Fibroblast of skin of abdomen (primary cell): ENCODE results near the gene LRP1B.
"Not testable (repeated sequence)": the region's sequence is repeated elsewhere in the genome, so short reads cannot be mapped to it uniquely, and the experiment has no call there.

Experiments used
- DNase-seq: peaks from one replicate; pipeline ENCODE4 v3.0.0-alpha.2; 2013

The LRP1B gene

DNA sequence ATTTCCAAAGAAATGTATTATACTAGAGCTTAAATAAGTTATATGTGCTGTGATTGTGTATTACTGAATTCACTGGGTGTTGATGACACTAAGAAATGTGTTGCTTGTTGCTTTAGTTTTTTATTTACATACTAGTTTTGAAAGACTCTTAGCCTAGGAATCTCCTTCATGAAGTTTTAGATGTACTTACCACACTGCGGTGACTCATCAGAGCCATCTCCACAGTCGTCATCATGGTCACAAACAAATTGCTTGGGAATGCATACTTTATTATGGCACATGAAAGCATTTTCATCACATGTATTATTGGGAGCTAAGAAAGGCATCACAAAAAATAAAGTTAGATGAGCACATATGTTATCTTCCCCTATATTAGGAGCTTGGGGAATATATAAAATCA, 1624.2 kb downstream of the LRP1B start:
- DNase-seq = peak; percentile 76

DNA sequence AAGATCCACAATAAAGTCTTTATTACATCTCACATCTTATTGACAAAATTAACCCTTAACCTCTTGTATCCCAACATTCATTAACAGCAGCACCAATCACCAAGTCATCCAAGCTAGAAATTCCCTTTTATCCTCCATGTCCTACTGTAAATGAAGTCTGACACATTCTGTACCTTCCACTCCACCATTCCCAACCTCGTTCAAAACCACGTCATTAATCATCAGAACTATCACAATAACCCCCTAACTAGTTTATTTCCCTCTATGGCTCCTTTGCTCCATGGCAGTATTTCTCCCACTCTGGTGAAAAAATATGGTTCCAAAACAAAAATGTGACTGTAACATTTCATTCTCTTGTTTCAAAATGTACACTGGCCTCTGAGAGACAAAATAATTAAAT, 1626.2 kb downstream of the LRP1B start:
- DNase-seq = peak; percentile 44

DNA sequence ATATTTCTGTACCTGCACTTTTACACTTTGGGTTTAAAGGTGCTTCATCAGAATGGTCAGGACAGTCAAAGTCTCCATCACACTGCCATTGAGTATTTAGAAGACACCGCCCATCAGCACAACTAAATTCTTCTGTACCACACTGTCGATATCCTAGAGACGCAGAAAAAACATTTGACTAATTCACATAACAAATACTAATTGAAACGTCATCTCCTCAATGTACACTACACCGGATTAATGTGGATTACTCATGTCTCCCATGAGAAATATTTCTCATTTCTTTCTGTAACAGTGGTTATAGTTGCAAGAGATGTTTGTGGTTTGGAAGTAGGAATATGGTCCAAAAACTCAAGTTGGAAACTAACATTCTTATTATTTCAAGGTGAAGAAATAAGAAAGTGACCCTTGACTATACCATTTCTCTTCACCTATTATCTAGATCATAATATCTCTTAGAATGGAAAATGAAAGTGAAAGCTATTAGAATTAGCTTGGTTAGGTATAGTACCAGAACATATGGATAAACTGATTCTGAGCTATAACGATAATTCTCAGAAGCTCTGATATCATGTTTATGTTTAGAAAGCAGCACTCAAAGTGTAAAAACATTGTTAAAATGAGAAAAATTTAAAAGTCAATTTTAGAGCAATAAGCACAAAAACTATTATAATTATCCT, 1627.7 kb downstream of the LRP1B start:
- DNase-seq = peak; percentile 92

DNA sequence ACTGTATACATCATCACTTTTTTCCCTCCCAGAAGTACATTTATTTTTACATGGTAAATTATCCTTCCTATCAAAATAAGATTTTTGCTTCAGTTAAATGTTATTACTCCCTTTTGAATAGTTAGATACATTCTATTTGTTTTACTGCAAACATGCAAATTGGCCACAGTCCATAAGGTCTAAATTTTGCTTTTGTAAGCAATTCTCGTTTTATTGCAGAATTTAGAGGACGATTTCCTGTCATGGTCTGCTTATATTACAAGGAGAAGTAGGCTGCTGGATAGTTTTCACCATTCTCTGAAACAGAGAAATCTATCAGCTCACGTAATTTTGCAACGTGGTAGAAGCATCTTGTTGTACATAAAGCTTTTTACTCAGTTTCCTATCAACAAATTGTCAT, 1632.5 kb downstream of the LRP1B start:
- no peak for DNase-seq

DNA sequence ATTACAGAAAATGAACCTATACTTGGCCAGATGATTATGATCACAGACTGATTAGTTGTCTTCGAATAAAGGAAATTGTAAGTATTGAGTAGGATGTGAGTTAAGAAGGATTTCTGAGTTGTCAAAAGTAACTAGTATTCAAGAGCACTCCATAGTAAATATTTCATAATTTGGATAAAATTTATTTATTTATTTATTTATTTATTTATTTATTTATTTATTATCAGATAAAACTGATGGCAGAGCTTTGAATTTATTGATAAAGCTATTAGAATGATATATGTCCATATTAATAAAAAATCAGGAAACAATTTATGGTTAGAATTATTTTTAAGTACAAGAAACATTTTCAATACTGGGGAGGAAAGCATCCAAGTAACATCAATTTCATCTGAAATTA, 1634.1 kb downstream of the LRP1B start:
- DNase-seq = no peak

DNA sequence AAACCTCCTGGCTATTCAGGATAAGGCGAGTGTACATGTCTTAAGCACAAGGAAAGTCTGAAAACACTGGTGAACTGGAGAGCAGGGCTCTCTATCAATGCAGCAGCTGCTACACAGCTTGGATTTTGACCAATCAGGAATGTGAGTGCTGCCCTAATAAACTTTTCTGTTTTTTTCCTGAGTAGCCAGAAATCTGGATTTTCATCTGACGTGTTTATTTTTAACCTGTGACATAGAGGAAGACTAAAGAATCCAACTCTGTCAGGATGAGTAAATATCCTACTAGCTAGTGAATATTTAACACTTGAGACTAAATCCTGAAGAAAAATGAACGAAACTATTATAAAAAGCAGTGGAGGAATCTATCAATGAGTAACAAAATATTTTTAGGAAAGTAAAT, 1638.9 kb downstream of the LRP1B start:
- no peak for DNase-seq

DNA sequence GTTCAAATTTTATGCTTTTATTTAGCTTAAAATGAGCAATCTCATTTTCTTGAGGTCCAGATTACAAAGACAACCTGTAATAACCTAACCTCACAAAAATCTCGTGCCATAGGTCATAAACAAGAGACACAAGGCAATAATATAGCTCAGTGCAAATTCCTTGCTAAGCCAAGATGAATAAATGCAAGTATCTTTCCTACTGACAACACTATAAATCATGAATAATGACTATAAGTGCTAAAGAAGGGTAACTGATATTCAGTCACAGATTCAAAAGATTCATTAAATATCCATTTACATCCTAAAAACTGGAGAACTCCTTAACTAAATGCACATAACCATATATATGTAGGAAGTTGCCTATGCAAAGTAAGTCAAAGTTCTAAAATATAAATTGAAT, 1641.6 kb downstream of the LRP1B start:
- no peak for DNase-seq

DNA sequence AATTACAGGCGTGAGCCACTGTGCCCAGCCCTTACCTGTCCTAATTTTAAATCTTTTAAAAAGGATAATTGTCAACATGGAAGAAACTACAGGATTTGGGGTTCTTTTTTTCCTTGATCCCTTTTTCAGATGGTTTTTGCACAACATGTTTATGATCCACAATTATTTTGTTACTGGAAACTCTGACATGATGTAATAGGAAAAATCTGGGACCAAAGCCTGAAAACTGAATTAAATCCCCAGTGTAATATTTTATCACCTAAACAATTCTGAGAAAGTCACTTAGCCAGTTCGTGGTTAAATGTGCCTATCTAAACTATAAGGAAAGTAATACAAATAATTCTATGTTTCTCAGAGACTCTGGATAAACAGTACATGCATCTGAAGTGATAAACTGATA, 1649.7 kb downstream of the LRP1B start:
- no peak for DNase-seq

DNA sequence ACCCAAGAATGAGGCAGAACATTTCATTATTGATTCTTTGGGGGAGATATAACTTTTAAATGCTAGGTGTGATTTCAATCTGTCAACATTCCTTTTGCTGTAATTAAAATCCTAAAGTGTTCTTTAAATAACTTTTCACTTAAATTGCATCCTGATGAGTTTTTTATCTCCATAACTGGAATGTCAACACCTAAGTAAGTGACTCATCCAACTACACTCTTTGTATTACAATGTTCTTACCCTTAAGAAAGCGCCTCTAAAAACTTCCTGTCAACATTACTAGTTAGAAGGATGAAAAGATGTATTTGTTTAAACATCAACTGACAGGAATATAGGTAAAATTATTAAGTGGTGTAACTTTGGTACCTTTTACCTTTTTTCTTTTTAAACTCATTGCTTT, 1657.0 kb downstream of the LRP1B start:
- DNase-seq = no peak

DNA sequence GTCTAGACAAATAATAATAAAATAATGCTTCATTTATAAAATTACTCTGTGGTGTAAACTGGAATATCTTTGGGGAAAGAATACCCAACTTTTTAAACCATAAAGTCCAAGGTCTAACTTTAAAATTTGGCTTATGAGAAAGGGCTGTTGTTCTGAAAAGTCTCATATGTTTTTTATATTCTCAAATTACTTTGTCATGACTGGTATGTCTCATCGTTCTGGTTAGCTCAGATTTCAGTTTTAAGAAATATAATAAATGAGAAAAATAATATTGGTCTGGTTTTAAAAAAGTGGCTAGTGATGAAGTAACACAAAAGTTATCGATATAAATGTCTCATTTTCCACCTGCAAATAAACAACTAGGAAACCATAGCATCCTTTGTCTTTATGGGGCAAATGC, 1658.1 kb downstream of the LRP1B start:
- no peak for DNase-seq

DNA sequence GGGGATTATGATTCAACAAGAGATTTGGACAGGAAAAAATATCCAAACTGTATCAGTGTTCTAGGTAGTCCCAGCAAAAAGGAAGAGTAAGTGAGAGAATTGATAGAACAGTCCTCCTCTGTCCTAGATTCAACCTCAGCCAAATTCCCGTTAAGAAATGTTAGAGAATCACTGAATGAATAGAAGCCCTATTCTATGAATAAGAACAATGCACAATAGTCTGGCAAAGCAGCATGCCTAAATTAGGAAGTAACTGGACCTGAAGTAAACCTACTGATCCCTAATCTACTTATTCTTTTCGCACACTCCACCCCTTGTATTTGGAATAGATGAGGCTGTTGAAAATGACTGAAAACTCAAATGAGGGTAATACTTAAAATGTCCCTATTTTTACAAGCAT, 1665.5 kb downstream of the LRP1B start:
- DNase-seq = no peak

DNA sequence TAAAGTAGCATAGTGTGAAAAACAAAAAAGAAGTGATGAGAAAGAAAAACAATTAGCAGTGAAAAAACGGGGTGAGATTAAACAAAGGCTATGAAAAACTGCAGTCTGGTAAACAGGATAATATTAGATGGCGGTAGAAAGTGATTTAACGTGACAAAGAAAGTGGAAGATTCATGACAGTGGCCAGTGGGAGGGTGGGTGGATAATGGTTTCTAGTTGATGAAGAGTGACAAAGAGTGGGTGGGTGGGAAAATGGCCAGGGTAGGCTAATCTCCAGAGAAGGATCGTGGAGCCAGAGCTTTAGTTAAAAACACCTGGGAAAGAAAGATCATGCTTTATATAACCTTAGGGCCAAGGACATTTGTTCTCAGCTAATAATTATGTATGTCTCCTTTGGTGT, 1667.8 kb downstream of the LRP1B start:
- DNase-seq = no peak

DNA sequence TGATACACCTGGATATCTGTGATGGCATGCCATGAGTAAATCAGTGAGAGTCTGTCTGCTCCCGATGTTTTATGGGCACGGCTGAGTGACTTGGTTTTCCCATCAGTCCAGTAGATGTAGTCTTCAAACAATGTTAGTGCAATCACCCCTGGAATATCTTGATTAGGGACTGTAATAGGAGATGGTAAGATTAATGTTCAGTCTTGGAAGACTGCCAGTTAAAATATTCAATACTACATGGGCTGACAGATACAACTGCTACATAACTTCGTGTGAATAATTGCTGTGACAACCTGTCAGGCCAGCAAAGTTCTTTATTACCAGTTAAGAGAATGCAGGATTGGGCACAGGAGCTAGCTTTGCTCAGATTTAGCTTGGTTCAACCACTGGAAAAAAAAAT, 1673.3 kb downstream of the LRP1B start:
- DNase-seq = peak; percentile 14

DNA sequence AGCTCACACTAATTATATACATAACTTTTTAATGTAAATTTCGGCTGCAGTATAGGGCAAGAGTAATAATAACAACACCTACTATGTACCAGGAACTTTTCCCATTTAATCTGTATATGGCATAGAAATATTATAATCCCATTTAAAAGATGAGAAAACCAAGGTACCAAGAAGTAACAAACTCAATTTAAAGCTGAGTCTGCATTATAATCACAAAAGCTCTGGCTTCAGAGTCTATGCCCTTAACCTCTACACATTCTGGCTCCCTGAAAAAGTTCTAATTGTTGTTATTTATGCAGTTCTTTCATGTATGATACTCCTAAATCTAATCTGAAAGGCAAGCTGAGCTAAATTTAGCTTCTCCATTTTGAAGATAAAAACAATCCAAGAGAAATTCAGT, 1675.5 kb downstream of the LRP1B start:
- DNase-seq = no peak

DNA sequence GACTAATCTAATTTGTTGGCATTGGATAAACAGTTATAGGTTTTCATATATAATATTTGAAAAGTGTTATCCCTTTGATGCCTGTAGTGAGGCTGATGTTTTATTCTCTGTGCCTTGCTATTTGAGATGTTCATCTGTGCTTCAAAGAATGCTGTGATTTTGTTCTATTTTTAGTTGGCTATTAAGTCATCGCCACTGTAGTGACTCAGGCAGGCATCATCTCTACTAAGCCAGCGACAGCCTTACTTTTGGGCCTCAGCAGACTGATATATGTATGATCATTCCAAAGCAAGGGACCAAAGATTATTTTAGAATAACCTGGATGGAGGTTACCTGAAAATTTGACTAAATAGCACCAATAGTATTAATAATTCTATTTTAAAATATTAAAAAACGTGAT, 1676.1 kb downstream of the LRP1B start:
- DNase-seq = peak; percentile 73

DNA sequence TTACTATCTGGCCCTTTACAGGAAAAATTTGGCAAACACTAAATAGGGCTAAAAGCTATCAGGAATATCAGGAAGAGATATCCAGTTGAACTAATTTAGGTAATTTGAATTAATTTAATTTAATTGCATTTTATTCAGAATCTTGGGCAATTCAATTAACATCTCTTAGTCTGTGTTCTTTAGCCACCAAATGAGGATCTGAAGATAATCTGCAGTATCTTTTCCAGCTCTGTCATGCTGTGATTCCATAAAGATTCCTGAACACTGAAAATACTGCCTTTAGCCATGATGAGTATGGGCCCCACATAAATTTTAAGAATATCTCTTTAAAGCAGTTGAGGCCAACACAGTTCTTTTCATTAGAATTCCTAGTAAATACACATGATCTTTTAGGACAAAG, 1679.5 kb downstream of the LRP1B start:
- no peak for DNase-seq

DNA sequence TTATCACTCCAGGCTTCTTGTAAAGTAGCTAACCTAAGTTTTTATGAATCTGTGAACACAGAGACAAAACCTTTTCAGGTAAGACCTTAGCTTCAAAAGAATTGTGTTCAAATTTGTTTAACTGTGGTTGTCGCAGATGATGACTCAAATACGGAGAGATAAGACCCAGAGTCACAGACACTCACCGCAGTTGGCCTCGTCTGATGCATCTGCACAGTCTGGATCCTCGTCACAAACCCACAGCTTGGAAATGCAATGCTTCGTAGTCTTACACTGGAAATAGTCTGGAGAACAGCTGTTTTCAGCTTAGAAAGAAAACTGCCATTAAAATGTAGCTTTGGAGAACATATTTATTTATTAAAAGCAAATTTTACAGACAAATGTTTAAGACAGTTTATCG, 1688.5 kb downstream of the LRP1B start:
- DNase-seq = peak; percentile 46

DNA sequence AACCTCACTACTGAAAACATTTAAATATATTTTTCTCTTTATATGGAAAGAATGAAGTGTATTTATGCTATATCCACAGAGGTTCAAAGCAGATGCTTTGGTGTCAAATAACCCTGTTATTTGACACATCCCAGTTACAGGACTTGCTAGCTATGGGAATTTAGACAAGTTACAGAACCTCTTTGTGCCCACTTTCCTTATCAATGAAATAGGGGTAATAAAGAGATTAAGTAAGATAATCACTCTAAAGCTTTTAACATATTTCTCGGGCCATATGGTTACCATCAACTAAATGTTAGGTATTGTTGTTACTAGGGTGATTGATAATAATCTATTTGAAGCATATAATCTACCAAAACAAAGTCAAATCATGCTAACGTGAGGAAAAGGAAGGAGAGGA, 1690.0 kb downstream of the LRP1B start:
- DNase-seq = no peak

DNA sequence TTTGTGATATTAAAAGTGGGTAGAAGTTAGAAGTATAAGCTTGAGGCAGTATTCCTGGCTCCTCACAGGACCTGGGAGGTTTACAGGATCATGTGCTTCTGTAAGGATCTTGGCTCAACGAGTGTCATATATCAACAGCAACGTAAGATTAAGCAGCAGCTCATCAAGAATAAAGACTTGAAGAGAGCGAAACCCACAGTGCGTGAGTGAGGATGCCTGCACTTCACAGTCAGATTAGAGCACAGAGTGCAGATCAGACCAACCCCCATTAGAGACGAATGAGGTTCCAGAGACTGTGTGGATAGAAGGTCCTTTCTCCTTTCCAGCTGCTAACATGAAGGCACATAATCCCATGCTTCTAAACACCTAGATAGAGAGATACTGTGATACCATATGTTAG, 1693.9 kb downstream of the LRP1B start:
- no peak for DNase-seq

DNA sequence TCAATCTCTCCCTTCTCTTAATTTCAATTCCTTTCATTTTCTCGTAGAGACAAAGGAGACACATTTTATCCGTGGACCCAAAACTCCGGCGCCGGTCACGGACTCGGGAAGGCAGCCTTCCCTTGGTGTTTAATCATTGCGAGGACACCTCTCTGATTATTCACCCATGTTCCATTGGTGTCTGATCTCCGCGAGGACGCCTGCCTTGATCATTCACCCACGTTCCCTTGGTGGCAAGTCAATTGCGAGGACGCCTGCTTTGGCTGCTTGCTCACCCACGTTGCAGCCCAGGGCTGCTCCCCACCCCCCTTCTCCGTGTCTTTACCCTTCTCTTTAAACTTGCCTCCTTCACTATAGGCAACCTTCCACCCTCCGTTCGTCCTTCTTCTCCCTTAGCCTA, 1703.8 kb downstream of the LRP1B start:
- not testable (repeated sequence) for DNase-seq

DNA sequence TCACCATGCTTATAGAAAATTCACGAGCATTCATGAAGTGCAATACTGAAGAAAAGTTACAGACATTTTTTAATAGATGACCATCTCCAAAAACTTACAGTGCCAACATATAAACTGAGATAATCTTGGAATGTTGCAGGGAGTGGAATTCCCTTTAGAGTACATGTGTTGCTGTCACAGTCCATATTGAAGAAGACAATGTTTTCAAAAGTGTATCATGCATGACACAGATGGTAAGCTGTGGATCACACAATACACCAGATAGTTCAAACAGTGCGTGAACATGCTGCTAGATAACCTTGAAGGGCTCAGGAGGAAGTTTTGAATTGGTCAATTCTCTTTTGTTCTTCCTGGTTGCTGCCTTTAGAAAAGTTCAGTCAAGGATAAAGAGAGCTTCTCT, 1706.3 kb downstream of the LRP1B start:
- DNase-seq = no peak

DNA sequence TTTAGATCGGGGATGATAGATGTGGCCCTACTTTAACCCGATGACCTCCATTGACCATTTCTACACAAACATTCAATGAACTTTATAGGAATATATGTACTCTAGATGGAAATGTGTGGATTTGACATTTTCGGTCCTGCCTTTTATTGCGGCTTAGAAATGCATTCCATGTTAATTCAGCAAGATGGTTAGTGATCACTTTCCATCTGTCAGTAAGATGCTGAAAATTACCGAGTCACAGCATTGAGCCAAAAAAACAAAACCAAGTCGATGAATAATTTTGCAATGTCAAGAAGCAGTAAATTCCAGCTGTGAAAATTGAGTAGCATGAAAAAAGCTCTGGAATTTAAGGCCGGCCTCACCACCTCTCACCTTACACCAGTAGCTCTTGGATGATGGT, 1708.1 kb downstream of the LRP1B start:
- peak; percentile 42 for DNase-seq

DNA sequence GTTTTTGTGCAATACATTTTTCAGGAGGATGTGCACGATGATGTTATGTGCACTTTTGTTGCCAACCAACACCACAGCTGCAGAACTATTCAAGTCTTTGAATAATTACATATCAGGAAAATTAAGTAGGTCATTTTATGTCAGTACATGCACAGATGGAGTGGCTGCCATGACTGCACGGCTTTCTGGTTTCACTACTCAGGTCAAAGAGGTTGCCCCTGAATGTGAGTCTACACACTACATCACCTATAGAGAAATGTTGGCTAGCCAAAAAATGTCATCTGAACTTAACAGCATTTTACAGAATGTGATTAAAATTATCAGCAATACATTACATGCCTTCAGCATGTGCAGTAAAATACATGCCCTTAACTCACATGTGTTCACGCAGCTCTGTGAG, 1713.3 kb downstream of the LRP1B start:
- no peak for DNase-seq

DNA sequence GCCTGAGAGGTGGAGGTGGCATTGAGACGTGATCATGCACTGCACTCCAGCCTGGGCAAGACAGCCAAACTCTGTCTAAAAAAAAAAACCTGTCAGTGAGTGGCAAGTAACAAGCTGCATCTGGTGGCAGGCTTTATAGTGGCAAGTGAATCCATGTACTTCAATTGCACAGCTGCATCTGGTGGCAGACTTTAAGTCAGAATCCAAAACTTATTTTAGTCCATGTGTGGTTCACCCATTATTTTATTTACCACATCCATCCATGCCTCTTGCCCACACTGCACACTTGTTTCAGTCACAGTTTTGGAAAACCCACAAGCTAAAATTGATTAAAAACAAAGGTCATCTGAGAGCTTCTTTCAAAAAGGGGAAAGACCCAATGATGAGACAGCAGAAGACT, 1714.2 kb downstream of the LRP1B start:
- DNase-seq = no peak

DNA sequence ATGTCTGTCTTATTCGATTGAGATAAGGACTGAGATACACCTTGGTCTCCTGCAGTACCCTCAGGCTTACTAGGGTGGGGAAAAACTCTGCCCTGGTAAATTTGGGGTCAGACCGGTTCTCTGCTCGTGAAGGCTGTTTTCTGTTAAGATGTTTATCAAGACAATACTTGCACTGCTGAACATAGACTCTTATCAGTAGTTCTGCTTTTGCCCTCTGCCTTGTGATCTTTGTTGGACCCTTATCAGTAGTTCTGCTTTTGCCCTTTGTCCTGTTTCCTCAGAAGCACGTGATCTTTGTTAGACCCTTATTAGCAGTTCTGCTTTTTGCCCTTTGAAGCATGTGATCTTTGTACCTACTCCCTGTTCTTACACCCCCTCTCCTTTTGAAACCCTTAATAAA, 1715.8 kb downstream of the LRP1B start:
- not testable (repeated sequence) for DNase-seq
